Measurements from ENCODE around the gene AGAP2. TPM values are rescaled to one million over a fixed set of nuclear protein-coding genes. Genes with fewer than 3 reads are reported as not detected.

Gene AGAP2
- total and polyA plus RNA-seq, 9 of the 15 experiments (the other 6 are each of a cell fraction or from before 2014, with no cell fraction given) = 0.04 to 0.77 (median 0.28) TPM; not detected in 1

- TF ChIP-seq MGA (IDR thresholded peaks at IDR 0.05) = no peak
- TF ChIP-seq ATF6 (CRISPR knock-in tag; IDR thresholded peaks at IDR 0.05) = no peak
- peak; percentile 31 for TF ChIP-seq MXD1 (CRISPR knock-in tag; IDR thresholded peaks at IDR 0.05; ENCODE audit: borderline replicate concordance, poor library complexity, severe bottlenecking)
- TF ChIP-seq ERF (CRISPR knock-in tag; IDR thresholded peaks at IDR 0.05) = 0 out of 2 replicates have a peak, but pooled peaks have one; percentile 48
- no peak; the same call in 1 of the 2 replicates for TF ChIP-seq ZNF263 (CRISPR knock-in tag; IDR thresholded peaks at IDR 0.05; ENCODE audit: borderline replicate concordance)
- TF ChIP-seq POLR2G (IDR thresholded peaks at IDR 0.05; ENCODE audit: low read depth, low read length) = peak; percentile 96
- TF ChIP-seq BRF2 (IDR thresholded peaks at IDR 0.05; ENCODE audit: borderline replicate concordance, insufficient read depth, insufficient read length) = no peak
- TF ChIP-seq C11orf30 (IDR thresholded peaks at IDR 0.05; ENCODE audit: low read depth) = peak; percentile 99
- no peak for TF ChIP-seq ZNF165 (CRISPR knock-in tag; IDR thresholded peaks at IDR 0.05; ENCODE audit: borderline replicate concordance)
These were observed 44.3 kb upstream of the AGAP2 start, which contains the start of gene TSFM (continued) for GRCh38 chr12:57782608-57783465.
